ENCODE measurements around the gene CNTLN. TPM values are rescaled to one million over a fixed set of nuclear protein-coding genes. Genes with fewer than 3 reads are reported as not detected.

The CNTLN gene
- total RNA-seq, 1 donor from 2014 or later, result 7.4 TPM

DNA sequence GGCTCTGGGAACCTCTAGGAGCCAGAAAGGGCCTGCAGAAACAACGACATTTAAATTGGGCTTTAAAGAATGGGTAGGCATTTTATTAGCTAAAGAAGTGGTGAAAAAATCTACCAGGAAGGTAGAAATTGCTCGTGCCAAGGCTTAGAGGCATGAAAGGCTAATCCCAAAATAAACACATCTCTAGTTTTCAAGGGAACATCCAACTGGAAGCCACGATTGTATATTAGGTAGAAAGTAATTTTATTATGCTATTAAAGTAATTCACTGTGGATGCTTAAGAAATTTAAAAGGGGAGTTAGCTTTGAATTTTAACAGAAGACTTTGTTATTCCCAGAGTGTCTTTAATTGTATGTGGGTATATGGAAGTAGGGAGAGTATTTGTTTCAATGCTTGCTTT, 17.5 kb upstream of the CNTLN start:
- Mint-ChIP-seq H3K27ac (ENCODE audit: unreplicated experiment) (no peak overlapping the region), H3K27me3 (ENCODE audit: unreplicated experiment) (no peaks in the 10 kb centered on the region), H3K4me3 (ENCODE audit: unreplicated experiment) (no peak overlapping the region), H3K4me1 (ENCODE audit: unreplicated experiment) (no peaks in the 10 kb centered on the region), H3K9me3 (ENCODE audit: unreplicated experiment) (no peaks in the 10 kb centered on the region), H3K36me3 (ENCODE audit: low read depth, unreplicated experiment) (no peaks in the 10 kb centered on the region)
- TF ChIP-seq, protein P1, sequence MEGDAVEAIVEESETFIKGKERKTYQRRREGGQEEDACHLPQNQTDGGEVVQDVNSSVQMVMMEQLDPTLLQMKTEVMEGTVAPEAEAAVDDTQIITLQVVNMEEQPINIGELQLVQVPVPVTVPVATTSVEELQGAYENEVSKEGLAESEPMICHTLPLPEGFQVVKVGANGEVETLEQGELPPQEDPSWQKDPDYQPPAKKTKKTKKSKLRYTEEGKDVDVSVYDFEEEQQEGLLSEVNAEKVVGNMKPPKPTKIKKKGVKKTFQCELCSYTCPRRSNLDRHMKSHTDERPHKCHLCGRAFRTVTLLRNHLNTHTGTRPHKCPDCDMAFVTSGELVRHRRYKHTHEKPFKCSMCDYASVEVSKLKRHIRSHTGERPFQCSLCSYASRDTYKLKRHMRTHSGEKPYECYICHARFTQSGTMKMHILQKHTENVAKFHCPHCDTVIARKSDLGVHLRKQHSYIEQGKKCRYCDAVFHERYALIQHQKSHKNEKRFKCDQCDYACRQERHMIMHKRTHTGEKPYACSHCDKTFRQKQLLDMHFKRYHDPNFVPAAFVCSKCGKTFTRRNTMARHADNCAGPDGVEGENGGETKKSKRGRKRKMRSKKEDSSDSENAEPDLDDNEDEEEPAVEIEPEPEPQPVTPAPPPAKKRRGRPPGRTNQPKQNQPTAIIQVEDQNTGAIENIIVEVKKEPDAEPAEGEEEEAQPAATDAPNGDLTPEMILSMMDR (IDR thresholded peaks at IDR 0.05; ENCODE audit: unreplicated experiment), result no peak
- no peak for DNase-seq (ENCODE audit: low spot score)

DNA sequence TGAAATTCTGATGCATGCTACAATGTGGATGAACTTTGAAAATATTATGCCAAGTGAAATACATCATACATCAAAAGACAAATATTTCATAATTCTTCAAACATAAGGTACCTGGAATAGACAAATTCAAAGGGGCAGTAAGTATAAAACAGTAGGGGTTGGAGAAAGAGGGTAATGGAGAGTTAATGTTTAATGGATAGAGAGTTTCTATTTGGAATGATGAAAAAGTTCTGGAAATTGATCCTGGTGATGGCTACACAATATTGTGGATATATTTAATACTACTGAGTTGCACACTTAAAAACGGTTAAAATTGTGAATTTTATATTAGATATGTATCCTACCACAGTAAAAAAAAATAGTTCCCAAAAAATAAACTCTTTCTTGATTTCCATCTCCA, 14.6 kb upstream of the CNTLN start:
- H3K4me3 Mint-ChIP-seq (ENCODE audit: unreplicated experiment), result no peak overlapping the region
- H3K27me3 Mint-ChIP-seq (ENCODE audit: unreplicated experiment), result peaks cover 1% of the 10 kb centered on the region
- no peaks in the 10 kb centered on the region for H3K9me3 Mint-ChIP-seq (ENCODE audit: unreplicated experiment)
- TF ChIP-seq, protein P1 (IDR thresholded peaks at IDR 0.05; ENCODE audit: unreplicated experiment), result no peak
- no peaks in the 10 kb centered on the region for H3K36me3 Mint-ChIP-seq (ENCODE audit: low read depth, unreplicated experiment)
- H3K27ac Mint-ChIP-seq (ENCODE audit: unreplicated experiment), result no peak overlapping the region
- H3K4me1 Mint-ChIP-seq (ENCODE audit: unreplicated experiment), result no peaks in the 10 kb centered on the region
- DNase-seq (ENCODE audit: low spot score), result no peak

DNA sequence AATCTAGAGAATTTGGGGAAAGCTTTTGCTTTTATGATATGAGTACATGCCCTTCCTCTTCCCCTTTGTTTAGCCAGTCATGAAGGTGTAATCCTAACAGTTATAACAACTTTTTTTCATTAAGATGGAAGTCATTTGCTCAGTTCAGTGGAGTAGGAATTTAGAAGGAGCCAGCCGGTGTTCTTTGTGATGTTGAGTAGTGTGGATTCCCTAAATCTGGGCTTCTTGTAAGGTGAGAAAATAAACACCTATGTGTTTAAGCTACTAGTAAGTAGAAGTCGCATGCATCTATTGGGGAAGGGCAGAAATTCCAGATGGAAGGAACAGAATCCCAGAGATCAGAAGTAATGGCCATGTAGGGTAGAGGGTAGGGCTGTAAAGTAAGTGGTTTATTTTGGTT, 13.6 kb upstream of the CNTLN start:
- H3K36me3 Mint-ChIP-seq (ENCODE audit: low read depth, unreplicated experiment), result no peaks in the 10 kb centered on the region
- no peak overlapping the region for H3K4me3 Mint-ChIP-seq (ENCODE audit: unreplicated experiment)
- DNase-seq (ENCODE audit: low spot score), result no peak
- H3K4me1 Mint-ChIP-seq (ENCODE audit: unreplicated experiment), result no peaks in the 10 kb centered on the region
- TF ChIP-seq, protein P1 (IDR thresholded peaks at IDR 0.05; ENCODE audit: unreplicated experiment), result no peak
- no peak overlapping the region for H3K27ac Mint-ChIP-seq (ENCODE audit: unreplicated experiment)
- no peaks in the 10 kb centered on the region for H3K9me3 Mint-ChIP-seq (ENCODE audit: unreplicated experiment)
- H3K27me3 Mint-ChIP-seq (ENCODE audit: unreplicated experiment), result peaks cover 1% of the 10 kb centered on the region

DNA sequence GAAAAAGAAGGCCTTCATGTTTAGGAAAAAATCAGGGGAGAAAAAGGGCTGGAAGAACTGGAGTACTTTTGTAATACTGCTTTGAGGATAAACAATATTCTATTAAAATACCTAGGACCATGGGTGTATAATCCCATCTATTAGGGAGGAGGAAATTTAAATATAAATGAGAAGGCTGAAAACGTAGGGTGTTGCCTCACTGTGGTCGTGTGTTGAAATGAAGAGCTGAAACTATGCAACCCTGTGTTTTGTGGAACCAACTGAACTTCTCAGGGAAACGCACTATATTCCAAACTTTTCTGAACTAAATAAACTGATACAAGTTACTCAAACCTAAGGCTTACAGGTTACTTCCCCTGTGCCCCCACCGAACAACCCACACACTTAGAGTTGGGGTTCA, 4.5 kb upstream of the CNTLN start:
- peaks cover 8% of the 10 kb centered on the region for H3K4me1 Mint-ChIP-seq (ENCODE audit: unreplicated experiment)
- no peak overlapping the region for H3K27ac Mint-ChIP-seq (ENCODE audit: unreplicated experiment)
- peaks cover 4% of the 10 kb centered on the region for H3K36me3 Mint-ChIP-seq (ENCODE audit: low read depth, unreplicated experiment)
- no peaks in the 10 kb centered on the region for H3K9me3 Mint-ChIP-seq (ENCODE audit: unreplicated experiment)
- DNase-seq (ENCODE audit: low spot score), result no peak
- no peak overlapping the region for H3K4me3 Mint-ChIP-seq (ENCODE audit: unreplicated experiment)
- H3K27me3 Mint-ChIP-seq (ENCODE audit: unreplicated experiment), result no peaks in the 10 kb centered on the region
- TF ChIP-seq, protein P1 (IDR thresholded peaks at IDR 0.05; ENCODE audit: unreplicated experiment), result no peak

DNA sequence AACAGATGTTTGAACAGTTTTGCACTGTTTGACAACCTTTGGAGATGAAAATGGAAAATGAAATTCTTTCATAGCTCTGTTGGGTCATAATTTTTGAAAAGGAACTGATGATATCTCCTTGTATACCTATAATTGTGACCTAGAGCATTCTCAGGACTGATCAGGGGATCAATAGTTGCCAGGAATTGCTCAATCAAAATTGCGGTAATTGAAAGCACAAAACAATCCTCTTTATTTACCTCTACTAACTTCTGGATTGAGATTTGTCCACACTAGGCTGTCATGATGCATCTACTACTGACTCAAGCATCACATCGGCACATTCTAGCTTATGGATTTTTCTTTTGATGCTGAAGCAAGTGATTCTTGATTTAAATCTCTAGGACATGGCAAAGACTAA, 4.1 kb upstream of the CNTLN start:
- peaks cover 4% of the 10 kb centered on the region for H3K36me3 Mint-ChIP-seq (ENCODE audit: low read depth, unreplicated experiment)
- no peaks in the 10 kb centered on the region for H3K27me3 Mint-ChIP-seq (ENCODE audit: unreplicated experiment)
- no peak for DNase-seq (ENCODE audit: low spot score)
- no peak overlapping the region for H3K4me3 Mint-ChIP-seq (ENCODE audit: unreplicated experiment)
- no peak overlapping the region for H3K27ac Mint-ChIP-seq (ENCODE audit: unreplicated experiment)
- peaks cover 8% of the 10 kb centered on the region for H3K4me1 Mint-ChIP-seq (ENCODE audit: unreplicated experiment)
- H3K9me3 Mint-ChIP-seq (ENCODE audit: unreplicated experiment), result no peaks in the 10 kb centered on the region
- TF ChIP-seq, protein P1 (IDR thresholded peaks at IDR 0.05; ENCODE audit: unreplicated experiment), result no peak

All from endothelial cell (in vitro differentiated cells).